Right renal pelvis (tissue), 4 donors: Measurements from ENCODE around the gene KSR1. TPM values are rescaled to one million over a fixed set of nuclear protein-coding genes. Genes with fewer than 3 reads are reported as not detected.
"Not testable (repeated sequence)": the region's sequence is repeated elsewhere in the genome, so short reads cannot be mapped to it uniquely, and the experiment has no call there.

Experiments used
- DNase-seq, 4 donors: peaks; one replicate each; pipeline ENCODE4 v3.0.0-alpha.2; 2013; ENCODE audit warnings: low read depth in 4 of 4, low spot score in 3 of 4, missing footprints in 1 of 4
- polyA plus RNA-seq, 4 donors: library from polyadenylated mRNA; unstranded; fragments of 120-200 nt; gene quantifications; one replicate each; pipeline ENCODE4 v1.2.1, GENCODE V29; 2013; ENCODE audit not compliant: insufficient read length in 4 of 4

The KSR1 gene
- polyA plus RNA-seq: 10 to 100 TPM; 41.7 to 54.6 (median 48.1) TPM

DNA sequence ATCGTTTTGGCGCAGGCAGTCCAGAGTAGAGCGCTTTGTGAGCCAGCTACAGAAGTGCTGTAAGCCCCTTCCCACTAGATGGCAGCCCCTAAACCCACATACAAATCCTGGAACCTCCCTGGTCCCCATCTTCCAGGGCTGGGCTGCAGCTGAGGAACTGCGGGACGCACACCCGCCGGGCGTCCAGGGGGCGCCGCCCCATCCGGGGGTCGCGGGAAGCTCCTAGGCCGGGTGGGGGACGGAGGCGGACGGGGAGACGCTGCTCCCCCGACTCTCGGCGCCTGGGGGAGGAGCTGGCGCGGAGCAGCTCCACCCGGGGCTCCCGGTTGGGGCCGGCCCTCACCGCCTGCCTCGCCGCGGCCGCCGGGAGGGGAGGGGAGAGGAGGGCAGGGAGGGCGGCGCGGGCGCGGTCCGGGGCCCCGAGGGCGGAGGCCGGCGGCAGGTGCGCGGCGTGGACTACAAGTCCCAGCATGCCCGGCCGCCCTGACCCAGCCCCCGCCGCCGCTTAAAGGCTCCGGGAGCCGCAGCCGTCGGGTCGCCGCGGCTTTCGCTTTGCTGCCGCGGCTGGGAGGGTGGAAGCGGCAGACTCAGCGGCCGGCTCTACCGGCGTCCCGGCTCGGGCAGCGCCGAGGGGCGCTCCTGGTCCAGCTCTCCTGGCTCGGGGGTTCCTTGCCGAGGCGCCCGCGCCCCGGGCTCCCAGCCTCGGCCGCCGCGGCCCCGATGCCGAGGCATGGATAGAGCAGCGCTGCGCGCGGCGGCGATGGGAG lies at the start of gene KSR1:
Gene KSR1, plus strand, starts transcription at position 535 of the 767 bp plus-strand sequence. Its CDS starts 196 bp downstream, at position 731.
- DNase-seq: peak; percentile 69 to 80 (median 78)

DNA sequence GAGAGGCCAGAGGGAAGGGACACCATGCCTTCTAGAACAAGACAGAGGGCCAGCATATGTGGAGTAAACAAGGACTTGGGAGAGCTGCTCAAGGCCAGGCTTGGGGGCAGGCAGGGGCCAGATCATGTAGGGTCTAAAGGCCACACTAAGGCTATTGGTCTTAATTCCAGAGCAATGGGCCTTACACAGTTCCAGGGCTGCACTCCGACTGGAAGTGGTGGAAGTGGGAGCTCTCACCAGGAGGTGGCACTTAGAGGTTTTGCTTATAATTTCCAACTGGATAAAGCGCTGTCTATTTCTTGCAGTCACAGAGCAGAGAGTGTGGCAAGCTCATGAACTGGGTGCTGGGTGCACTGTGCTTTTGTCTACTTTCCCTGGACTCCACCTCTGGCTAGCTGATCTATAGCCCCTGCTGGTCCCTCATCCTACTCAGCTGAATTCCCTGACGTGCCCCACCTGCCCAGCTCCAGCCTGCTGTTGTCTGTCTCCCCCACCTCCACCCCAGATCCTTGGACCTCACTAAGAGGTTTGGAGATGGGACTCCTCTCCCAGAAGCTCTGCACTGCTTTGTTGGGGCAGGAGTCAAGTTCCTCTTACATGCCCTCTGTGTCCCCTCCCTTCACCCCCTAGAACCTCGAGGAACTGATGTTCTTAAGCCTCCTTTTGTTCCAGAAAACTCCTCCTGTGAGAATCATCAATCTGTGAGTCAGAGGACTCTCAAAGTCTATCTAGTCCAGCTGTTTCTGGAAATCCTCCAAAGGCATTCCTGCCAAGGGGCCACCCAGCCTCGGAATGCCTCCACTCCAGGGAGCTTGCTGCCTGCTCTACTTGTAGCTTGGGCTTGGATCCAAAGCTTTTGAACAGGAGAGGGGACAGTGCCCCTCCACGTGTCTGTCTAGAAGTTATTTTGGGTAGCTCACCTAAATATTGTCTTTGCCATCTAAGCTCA lies 48.1 kb upstream of the KSR1 start:
- DNase-seq: no peak

DNA sequence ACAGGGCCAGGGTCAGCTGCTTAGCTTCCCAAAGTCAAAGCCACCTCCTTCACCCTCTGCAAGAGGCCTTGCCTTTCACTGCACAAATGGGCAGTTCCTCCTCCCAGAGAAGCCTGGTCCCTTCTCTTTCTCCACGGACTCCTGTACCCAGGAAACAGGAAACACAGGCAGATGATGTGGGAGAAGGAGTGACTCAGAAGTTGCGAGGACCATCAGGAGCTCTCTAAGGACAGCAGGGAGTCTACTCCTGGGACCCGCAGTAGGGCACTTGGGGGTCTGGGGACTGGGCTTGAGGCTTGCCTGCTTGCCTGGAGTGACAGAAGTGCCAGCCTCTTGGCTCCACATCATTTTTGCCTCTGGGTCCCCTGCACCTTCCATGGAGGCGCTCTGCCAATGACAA lies 47.4 kb upstream of the KSR1 start:
- DNase-seq: no peak

DNA sequence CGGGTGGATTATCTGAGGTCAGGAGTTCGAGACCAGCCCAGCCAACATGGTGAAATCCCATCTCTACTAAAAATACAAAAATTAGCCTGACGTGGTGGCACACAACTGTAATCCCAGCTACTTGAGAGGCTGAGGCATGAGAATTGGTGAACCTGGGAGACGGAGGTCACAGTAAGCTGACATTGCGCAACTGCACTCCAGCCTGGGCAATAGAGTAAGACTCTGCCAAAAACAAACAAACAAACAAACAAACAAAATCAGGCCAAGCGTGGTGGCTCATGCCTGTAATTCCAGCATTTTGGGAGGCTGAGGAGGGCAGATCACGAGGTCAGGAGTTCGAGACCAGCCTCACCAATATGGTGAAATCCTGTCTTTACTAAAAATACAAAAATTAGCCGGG lies 44.1 kb upstream of the KSR1 start:
- DNase-seq: not testable (repeated sequence)

DNA sequence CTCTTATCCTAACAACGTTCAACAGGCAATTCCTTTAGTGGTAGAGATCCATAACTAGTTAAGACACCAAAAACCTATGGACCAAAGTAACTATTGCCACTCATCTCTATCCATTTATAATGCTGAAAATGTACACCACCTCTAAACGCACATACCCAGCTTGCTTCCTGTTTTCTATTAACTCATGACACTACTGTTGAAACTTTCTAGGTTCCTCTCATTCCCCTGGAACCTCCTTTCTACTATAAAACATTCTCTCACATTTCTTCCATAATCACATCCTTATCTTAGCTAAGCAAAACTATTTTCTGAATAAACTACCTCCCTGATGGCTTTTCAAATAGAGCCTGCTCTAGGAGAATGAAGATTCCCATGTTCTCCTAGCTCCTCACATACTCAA lies 42.9 kb upstream of the KSR1 start:
- DNase-seq: no peak

DNA sequence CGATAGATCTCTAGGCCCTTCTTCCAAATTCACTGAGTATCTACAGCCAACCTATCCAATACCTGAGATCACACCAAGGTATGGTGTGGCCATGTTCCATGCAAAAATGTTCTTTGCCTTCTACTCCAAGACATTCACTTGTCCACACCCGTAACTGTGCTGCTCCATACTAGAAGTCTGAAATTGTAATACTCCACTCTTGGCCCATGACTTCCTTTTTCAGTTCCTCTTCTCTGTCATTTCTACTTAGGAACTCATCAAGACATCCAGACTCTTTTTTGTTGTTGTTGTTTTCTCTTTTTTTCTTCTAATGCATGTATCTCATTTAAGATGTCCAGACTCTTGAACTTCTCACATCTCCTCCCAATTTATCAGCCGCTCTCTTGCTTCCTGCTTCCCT lies 42.5 kb upstream of the KSR1 start:
- DNase-seq: no peak

DNA sequence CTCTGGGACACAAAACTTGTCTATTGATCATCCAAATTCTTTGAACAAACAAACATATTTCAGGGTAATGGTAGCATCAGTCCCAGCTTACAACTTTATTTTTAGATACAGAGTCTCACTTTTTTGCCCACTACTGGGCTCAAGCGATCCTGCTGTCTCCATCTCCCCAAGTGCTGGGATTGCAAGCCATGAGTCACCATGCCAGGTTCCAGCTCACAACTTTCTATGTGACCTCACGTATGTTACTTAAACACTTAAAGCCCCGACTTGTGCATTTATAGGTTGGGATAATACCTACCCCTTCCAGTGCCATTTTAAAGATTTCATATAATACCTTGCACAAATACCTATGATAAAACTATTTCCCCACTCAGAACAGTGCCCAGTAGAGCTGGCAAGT lies 42.0 kb upstream of the KSR1 start:
- DNase-seq: no peak

DNA sequence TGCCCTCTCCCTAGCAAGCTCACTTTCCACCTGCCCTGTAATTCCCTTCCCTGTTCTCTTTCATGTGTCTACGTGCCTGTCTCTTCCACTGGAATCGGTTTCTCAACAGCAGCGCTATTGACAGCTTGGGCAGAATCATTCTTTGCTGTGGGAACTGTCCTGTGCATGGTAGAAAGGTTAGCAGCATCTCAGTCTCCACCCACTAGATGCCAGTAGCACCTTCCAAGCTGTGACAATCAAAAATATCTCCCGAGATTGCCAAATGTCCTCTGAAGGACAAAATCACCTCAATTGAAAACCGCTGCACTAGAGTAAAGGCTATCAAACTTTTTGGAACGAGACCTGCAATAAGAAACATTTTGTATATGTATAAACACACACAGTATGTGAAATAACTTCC lies 41.6 kb upstream of the KSR1 start:
- no peak for DNase-seq

DNA sequence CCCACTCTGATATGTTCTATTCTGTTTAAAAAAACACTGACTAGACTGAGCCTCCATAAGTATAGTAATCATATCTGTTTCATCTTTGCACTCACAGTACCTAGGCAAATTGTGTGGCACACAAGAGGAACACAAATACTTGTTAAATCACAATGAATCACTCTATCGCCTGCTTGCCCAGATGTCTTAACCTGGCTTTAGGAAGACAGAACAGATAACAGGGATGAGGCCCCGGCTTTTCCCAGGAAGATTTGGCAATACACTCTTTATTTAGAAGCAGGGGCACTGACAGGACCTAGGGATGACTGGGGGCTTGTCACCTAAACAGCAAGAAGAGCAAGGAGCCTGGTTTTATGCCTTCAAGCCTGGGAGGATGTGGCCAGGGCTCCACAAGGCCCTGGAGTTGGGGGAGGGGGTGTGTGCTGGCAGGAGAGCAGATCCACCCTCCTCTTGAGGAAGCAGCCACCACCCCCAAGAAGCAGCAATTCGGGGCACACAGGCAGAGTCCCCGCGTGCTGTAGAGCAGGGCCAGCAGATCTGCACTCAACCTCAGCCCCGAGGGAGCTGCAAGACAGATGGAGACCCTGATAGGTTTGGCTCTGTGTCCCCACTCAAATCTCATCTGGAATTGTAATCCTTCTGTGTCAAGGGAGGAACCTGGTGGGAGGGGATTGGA lies 41.0 kb upstream of the KSR1 start:
- DNase-seq: no peak

DNA sequence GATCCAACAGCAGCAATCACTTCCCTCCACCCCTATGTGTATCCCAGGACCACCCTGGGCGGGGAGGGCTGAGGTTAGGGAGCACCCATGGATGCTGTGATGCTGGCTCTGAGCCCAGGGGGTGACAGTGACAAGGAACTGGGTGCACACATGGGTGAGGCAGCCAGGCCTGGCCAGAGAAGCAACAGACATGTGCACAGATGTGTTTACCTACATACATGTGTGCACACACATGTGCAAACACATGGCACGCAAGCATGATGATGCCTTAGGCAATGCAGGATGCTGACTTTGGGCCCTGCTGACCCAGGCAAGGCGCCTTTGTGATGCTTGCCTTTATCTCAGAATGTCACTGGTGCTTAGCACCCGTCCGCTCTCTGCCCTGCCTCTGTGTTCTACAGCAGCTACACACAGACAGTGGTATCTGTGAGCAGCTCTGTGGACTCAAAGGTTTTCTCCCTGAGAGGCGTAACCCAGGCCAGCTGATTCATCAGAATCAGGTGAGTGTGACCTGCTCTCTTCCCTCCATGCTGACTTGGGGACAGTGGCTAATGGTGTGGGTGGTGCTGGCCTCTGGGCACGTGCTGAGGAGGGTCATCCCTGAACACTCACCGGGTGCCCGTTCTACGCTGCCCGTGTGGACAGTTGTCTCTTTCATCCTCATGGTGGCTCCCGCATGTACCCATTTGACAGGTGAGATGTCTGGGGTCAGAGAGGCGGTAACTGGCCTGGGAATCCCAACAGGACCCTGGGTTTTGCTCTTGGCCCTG lies 38.5 kb upstream of the KSR1 start:
- DNase-seq: no peak

DNA sequence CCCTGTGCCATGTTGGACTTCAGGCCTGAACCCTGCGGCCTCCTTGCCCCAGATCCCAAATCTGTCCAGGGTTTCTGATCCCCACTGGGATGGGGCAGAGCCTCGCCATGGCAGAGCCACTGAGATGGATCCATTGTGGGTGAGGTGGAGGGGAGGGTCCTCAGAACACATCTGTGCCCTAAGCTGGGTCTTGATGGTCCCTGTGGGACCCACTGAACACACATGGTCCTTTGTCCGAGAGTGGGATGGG lies 38.0 kb upstream of the KSR1 start:
- DNase-seq: no peak

DNA sequence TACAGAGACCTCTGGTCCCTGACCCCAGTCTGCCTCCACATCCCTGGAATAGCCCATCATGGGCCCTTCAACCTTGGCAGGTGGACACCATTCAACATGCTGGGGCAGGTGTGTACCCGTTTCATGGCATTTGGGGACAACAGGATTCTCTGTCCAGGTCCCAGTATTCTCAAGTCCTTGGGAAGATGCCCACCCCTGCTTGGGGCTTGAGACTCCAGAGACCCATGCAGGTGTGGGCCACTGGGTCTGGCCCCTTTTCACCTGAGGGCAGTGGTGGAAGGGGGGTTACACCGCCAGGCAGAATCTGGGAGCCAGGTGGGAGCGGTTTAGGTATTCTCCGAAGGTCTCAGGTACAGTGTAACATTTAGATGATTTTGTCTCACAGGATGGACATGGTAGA lies 37.1 kb upstream of the KSR1 start:
- DNase-seq: no peak

DNA sequence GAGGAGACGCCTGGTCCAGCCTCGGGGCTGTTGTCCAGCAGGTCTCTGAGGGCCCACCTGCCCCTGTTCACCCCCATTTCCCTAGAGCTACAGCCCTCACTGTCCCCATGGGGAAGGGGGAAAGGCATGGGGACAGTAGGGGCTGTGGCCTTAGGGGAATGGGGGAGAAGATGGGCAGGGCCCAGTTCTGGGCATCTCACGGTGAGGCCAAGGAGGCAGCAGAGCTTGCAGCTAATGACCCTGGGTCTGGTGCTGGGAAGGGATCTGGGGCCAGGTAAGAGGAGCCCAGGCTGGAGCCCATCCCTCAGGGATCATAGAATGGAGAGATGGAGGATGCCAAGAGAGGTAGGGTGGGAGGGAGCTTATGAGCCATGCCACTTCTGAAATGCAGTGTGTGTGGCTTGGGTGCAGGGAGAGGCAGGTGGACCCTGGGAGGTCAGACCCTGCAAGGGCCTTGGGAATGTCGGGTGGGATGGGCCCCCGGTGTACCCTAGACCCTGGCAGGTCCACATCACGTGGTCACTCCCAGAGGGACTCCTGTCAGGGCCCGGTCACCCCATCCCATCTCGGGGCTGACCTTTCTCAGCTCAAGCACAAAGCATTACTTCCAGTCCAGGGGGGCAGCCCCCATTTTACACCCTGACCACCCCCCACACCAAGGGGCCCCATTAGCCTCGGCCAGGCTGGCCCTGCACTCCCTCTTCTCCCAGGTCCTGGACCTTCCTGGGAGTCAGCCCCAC lies 35.9 kb upstream of the KSR1 start:
- DNase-seq: no peak

DNA sequence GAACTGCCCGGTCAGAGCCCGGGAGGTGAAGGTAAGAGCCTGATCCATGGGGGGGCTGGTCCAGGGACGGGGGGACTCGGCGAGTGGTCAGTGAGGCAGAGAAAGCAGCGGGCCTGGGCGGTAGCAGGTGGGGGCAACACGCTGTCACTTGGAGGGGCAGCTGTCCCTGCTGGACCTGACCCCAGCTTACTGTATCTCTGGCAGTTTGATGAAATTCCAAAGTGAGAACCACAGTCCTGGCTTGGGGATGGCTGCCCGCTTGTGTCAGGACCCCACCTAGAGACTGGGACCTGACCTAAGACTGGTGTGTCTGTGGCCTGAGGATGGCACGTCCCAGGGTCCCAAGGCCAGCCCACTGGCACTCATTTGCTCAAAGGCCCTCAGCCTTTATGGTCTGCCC lies 35.1 kb upstream of the KSR1 start:
- no peak for DNase-seq

DNA sequence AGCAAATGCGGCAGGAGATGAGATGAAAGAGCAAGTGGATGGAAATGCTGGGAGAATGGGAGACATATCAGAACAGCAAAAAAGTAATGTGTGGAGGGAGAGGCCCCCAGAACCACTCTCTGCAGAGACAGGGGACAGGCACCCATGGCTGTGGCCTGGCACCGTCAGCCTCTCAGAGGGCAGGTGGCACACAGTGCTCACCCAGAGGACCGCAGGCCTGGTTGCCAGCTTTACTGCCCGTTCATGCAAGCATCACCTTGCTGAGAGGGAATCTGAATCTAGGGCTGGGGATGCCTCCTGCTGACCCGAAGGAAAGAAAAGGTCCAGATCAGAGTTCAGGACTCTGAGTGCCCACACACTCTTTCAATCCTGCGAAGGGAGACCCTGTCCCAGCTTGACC lies 34.6 kb upstream of the KSR1 start:
- DNase-seq: not testable (repeated sequence)

DNA sequence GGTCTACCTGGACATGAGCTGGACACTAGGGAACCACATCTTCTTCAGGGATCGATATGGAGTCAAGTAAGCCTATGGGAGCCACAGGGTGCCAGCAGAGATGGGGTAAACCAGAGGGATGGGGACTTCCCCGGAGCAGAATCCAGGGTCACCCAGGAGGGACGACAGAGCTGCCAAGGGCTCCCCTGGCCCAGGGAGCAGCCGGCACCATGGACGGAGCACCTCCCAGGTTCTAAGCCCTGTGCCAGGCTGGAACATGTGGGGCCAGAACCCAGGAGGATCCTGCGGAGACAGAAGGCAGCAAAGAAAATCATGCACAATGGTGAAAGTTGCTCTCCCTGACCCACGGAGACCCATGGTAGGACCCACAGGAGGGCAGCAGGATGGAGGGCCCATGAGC lies 33.6 kb upstream of the KSR1 start:
- DNase-seq: no peak

DNA sequence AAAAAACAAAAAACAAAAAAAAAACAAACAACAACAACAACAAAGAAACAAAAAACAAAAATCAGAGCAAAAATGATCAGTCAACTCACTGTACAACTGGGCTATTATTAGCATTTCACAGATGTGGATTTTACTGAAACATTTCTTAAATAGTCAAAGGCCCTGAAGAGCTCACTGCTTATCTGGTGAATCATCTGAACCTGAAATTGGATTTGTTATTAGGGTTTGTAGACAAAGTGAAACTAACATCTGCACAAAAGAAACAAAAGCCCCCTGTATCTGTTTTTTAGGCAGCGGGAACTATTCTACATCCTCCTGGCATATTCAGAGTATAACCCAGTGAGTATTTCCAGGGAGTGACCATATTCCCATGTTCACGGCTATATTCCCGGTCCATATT lies 32.6 kb upstream of the KSR1 start:
- DNase-seq: no peak

DNA sequence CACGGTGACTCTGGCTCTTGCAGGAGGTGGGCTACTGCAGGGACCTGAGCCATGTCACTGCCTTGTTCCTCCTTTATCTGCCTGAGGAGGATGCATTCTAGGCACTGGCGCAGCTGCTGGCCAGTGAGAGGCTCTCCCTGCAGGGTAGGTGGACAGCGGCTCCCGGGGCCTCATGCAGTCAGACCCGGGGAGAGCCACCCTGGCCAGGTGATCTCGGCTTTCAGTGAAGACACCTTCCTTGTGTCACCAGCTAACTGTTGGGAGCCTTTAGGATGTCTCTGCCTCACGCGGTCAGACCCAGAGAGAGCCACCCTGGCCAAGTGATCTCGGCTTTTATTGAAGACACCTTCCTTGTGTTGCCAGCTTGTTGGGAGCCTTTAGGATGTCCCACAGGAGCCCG lies 31.7 kb upstream of the KSR1 start:
- no peak for DNase-seq

DNA sequence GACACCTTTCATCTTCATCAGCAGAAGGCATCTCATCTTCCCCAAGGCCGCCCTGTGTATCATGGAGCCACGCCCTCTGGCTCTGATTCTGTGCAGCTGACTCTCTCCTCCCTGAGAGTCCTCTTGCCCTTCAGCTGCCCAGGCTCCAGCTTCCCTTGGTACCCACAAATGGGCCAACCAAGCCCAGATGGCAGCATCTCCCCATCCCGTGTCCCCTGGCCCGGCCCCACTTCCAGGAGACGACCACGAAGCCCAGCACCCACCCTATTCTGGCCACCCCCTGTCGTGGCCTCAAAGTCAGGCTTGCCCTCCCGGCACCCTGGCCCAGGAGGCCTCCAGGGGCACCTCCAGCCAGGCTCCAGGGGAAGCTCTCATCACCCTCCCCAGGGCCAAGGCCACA lies 31.3 kb upstream of the KSR1 start:
- no peak for DNase-seq

DNA sequence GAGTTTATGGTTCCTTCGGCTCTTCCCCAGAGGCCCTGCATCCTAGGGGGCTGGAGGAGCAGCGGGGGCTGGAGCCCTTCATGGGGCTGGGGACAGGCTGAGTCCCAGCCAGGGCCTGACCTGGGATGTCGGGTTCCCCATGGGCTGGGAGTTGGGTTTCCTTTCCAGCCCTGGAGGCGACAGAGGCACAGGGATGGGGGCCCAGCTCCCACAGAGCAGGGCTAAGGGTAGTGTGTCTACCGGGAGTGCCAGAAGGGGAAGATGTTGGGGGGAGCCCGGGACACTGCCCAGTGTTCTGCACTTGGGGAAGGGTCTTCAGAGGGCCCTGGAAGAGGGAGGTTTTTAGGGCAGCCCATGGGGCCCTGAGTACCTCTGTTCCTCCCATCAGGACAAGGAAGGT lies 30.7 kb upstream of the KSR1 start:
- DNase-seq: not testable (repeated sequence)
